RWPE1 (cell line): ENCODE results near the gene COPG2.

ENCODE experiments used
- CTCF ChIA-PET: fragments of 350-600 bp; sonication (Branson Sonifier 250); formaldehyde crosslinking; extraction: SDS; loops from one replicate; lab custom pipeline; 2021; lab: Yijun Ruan, JAX
- POLR2A ChIA-PET: fragments of 400-600 bp; formaldehyde crosslinking; extraction: SDS; loops from one replicate; lab custom pipeline; 2020; ENCODE audit warnings: antibody characterized with exemption; ENCODE audit not compliant: low non-redundant PET; lab: Yijun Ruan, JAX
- DNase-seq: peaks from one replicate; pipeline ENCODE4 v3.0.0; 2012; ENCODE audit warnings: low spot score
- H3K27ac ChIP-seq: fragments of 450-650 bp; 2 replicates; pipeline ENCODE4 v1.5.1; 2017
- TF ChIP-seq, protein P1 (sequence below): fragments of 450-650 bp; conservative IDR thresholded peaks from 2 replicates; pipeline ENCODE4 v1.5.1; 2017; ENCODE audit warnings: low read depth, mild to moderate bottlenecking

Gene COPG2

DNA sequence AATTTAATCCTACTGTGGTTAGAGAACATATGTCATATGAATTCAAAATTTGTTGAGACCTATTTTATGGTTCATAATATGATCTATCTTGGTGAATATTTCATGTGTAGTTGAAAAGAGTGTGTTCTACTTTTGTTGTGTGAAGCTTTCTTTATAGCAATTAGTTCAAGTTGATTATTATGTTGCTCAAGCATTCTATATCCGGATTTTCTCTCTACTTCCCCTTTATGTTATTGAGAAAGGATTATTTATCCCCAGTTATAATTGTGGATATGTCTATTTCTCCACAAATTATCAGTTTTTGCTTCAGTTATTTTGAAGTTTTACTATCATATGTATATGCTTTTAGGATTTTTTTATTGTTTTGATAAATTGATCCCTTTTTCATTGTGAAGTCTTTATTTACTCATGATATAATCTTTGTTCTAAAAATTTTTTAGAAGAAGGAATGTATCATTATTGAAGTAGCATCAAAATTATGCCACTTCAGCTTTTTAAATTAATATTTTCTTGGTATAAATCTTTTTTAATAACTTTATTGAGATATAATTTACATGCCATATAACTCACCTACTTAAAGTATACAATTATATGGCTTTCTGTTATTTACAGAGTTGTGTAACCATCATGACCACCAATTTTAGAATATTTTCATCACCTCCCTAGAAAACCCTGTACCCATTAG lies 188.7 kb downstream of the COPG2 start:
- DNase-seq, result no peak
- ChIA-PET POLR2A (no interaction called here), CTCF (no interaction called here)
- H3K27ac ChIP-seq, result no peak overlapping the region
- TF ChIP-seq, protein P1, sequence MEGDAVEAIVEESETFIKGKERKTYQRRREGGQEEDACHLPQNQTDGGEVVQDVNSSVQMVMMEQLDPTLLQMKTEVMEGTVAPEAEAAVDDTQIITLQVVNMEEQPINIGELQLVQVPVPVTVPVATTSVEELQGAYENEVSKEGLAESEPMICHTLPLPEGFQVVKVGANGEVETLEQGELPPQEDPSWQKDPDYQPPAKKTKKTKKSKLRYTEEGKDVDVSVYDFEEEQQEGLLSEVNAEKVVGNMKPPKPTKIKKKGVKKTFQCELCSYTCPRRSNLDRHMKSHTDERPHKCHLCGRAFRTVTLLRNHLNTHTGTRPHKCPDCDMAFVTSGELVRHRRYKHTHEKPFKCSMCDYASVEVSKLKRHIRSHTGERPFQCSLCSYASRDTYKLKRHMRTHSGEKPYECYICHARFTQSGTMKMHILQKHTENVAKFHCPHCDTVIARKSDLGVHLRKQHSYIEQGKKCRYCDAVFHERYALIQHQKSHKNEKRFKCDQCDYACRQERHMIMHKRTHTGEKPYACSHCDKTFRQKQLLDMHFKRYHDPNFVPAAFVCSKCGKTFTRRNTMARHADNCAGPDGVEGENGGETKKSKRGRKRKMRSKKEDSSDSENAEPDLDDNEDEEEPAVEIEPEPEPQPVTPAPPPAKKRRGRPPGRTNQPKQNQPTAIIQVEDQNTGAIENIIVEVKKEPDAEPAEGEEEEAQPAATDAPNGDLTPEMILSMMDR, result no peak

- no peak for DNase-seq
- ChIA-PET POLR2A (no interaction called here), CTCF (interaction anchor here (0.6 kb wide), 1 partner anchor 43 kb away, joined by 3 read pairs; no protein-coding TSS in a partner anchor)
- H3K27ac ChIP-seq, result no peak overlapping the region
- TF ChIP-seq, protein P1, result no peak
These were observed 189.6 kb downstream of the COPG2 start for GRCh38 chr7:130478991-130479390.

DNA sequence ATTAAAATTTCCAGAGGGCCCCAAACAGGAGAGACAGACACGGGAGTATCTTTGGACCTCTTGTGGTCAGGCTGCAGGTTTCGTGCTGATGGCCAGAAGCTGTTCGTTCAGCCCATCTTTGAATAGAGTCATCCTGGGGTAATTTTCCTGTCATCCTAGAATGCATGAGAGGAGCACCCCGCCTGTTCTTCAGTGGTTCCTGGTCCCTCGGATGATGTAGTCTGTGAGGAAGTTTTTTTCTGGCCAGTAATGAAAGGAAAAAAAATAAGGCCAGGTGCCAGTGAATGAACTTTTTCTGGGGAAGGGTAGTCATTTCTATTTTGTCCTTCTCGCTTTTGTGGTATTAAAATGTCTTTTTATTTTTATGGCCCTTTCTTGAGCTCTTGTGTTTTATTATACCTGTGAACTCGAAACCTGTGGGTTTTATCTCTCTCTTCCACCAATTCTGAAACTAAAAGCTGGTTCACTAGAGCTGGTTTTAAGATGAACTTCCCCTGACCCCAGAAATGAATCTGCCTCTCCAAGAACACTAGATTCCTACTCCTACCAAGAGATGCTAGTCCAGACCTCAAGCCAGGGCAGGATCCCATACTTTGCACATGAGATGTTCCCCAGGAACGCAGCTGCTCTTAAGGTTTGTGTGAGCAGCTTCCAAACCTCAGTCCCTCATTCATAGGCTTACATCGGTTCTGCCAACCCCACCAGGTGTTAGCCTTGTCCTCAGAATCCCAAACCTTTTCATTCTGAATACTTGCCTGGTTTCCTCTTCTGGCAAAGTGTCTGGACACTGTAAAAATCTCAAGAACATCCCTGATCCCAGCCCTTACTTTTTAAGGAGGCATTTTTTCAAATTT lies 192.0 kb downstream of the COPG2 start:
- TF ChIP-seq, protein P1, result no peak
- ChIA-PET CTCF (no interaction called here), POLR2A (no interaction called here)
- DNase-seq, result no peak
- H3K27ac ChIP-seq, result no peak overlapping the region

DNA sequence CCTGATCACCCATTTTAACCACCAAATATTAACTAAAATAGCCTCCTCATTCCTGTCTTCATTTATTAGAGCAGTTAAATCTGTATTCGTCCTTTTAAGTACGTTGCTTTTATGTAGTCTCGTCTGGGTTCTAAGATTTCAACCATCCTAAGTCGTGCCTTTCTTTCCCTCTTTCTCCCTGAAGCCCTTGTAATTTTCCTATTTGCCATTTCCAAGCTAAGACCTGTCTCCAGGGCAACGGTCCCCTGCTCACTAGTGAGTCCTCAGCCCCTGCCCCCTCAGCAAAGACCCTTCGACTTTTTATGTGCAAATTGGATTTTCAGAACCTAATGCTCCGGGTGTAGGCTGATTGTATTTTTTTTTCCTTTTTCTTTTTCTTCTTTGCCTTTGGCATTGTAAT lies 192.8 kb downstream of the COPG2 start:
- TF ChIP-seq, protein P1, result no peak
- POLR2A ChIA-PET, result no interaction called here
- DNase-seq, result no peak
- H3K27ac ChIP-seq, result no peak overlapping the region
- CTCF ChIA-PET, result no interaction called here

DNA sequence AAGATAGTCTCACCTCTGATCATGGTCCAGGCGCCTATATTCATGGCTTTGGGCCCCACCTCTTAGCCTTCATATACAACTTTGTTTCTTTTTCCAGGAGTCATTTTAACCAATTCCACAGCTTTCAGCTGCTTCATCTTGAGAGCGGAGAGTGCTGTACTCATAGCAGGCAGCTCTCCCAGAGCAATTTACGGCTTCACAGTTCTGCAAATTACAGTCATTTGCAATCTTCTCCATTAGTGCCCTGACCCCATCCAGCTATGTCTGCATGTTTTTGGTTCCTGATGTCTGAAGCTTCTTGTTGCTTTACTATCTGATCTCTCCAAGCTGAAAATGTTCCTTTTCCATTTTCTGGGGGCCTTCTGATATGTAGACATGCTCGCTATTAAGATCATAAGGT lies 194.7 kb downstream of the COPG2 start:
- ChIA-PET CTCF (interaction anchor here (0.6 kb wide), 1 partner anchor 13 kb away, joined by 4 read pairs; no protein-coding TSS in a partner anchor), POLR2A (no interaction called here)
- DNase-seq, result no peak
- no peak overlapping the region for H3K27ac ChIP-seq
- TF ChIP-seq, protein P1, result no peak

DNA sequence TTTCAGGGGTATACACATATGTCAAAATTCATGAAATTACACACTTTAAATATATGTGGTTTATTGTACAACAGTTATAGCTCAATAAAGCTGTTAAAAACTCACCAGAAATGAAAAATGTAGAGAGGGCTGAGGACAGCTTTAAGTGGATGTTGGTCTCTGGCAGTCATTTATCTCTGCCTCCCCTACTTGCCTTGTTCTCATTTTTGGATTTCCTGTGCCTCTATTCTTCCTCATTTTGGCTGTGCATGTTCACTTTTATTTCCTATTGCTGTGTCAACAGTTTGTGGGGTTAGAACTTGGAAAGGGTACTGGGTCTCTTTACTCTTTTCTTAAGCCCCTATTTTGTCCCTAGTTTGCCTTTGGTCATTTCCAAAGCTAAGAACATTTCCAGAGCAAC lies 195.3 kb downstream of the COPG2 start:
- TF ChIP-seq, protein P1, result no peak
- H3K27ac ChIP-seq, result no peak overlapping the region
- DNase-seq, result no peak
- ChIA-PET CTCF (interaction anchor here (0.6 kb wide), 1 partner anchor 14 kb away, joined by 4 read pairs; no protein-coding TSS in a partner anchor), POLR2A (no interaction called here)
